ENCODE data around the gene LBP. TPM values are rescaled to one million over a fixed set of nuclear protein-coding genes. Genes with fewer than 3 reads are reported as not detected.
"Not testable (repeated sequence)": the region's sequence is repeated elsewhere in the genome, so short reads cannot be mapped to it uniquely, and the experiment has no call there.

The LBP gene
- total and polyA plus RNA-seq, 8 donors = 0.12 to 1.8 TPM; not detected in 6

GRCh38 chr20:38334016-38334415 is 12.3 kb upstream of the LBP start:
- peaks cover 0 to 3% of the 10 kb centered on the region in 2 donors for H3K36me3 ChIP-seq
- intact Hi-C loops (cut with DNase I) = no loop called here
- H3K4me1 ChIP-seq = no peaks in the 10 kb centered on the region
- no peak for TF ChIP-seq CTCF (IDR thresholded peaks at IDR 0.05)
- DNase-seq (no peak), ATAC-seq (no peak)
- H3K9me3 ChIP-seq = peaks cover 0 to 8% of the 10 kb centered on the region in 2 donors
- no peak overlapping the region for H3K4me3 ChIP-seq
- peaks cover 0 to 40% of the 10 kb centered on the region in 2 donors for H3K27me3 ChIP-seq
- no peak overlapping the region for H3K27ac ChIP-seq

- no peak for TF ChIP-seq CTCF (IDR thresholded peaks at IDR 0.05)
- Histone ChIP-seq H3K4me1 (no peaks in the 10 kb centered on the region), H3K4me3 (no peak overlapping the region), H3K27ac (no peak overlapping the region), H3K36me3 (peaks cover 0 to 3% of the 10 kb centered on the region in 2 donors), H3K9me3 (peaks cover 0 to 8% of the 10 kb centered on the region in 2 donors), H3K27me3 (peaks cover 0 to 31% of the 10 kb centered on the region in 2 donors)
- peak in 1 of 4 donors; percentile 37 for DNase-seq
- no peak for ATAC-seq
- intact Hi-C loops (cut with DNase I) = no loop called here
Observed at GRCh38 chr20:38336726-38337125, 9.6 kb upstream of the LBP start.

GRCh38 chr20:38337561-38338140 is 8.6 kb upstream of the LBP start:
- peaks cover 0 to 8% of the 10 kb centered on the region in 2 donors for H3K9me3 ChIP-seq
- peaks cover 0 to 3% of the 10 kb centered on the region in 2 donors for H3K36me3 ChIP-seq
- intact Hi-C loops (cut with DNase I) = no loop called here
- no peak overlapping the region for H3K27ac ChIP-seq
- H3K27me3 ChIP-seq = peaks cover 0 to 31% of the 10 kb centered on the region in 2 donors
- no peaks in the 10 kb centered on the region for H3K4me1 ChIP-seq
- H3K4me3 ChIP-seq = no peak overlapping the region
- ATAC-seq = peak; percentile 59
- no peak for DNase-seq
- no peak for TF ChIP-seq CTCF (IDR thresholded peaks at IDR 0.05)

GRCh38 chr20:38338849-38339520 is 7.3 kb upstream of the LBP start:
- Histone ChIP-seq H3K4me1 (peaks cover 0 to 5% of the 10 kb centered on the region in 2 donors), H3K9me3 (peaks cover 0 to 8% of the 10 kb centered on the region in 2 donors), H3K36me3 (peaks cover 0 to 3% of the 10 kb centered on the region in 2 donors), H3K27ac (no peak overlapping the region), H3K4me3 (no peak overlapping the region), H3K27me3 (peaks cover 0 to 31% of the 10 kb centered on the region in 2 donors)
- intact Hi-C loops (cut with DNase I) = no loop called here
- TF ChIP-seq CTCF (IDR thresholded peaks at IDR 0.05) = no peak
- DNase-seq (peak in 1 of 4 donors; percentile 13), ATAC-seq (no peak)

GRCh38 chr20:38339521-38339896 is 6.8 kb upstream of the LBP start:
- ATAC-seq; DNase-seq; H3K27ac ChIP-seq; H3K36me3 ChIP-seq; H3K4me1 ChIP-seq; H3K9me3 ChIP-seq; intact Hi-C loops (cut with DNase I); H3K4me3 ChIP-seq: not testable (repeated sequence)
- peaks cover 0 to 28% of the 10 kb centered on the region in 2 donors for H3K27me3 ChIP-seq

Measured in left lung (tissue), 10 donors.